Type B pancreatic cell (in vitro differentiated cells): ENCODE measurements around the gene LHX4. TPM values are rescaled to one million over a fixed set of nuclear protein-coding genes. Genes with fewer than 3 reads are reported as not detected.

Source experiments
- DNase-seq: peaks from one replicate; pipeline ENCODE4 v3.0.0; 2021; ENCODE audit warnings: mixed read lengths; ENCODE audit not compliant: unreplicated experiment; ENCODE audit errors: extremely low spot score
- H3K27ac Mint-ChIP-seq: 2 replicates; pipeline ENCODE4 v1.8.0; 2021; ENCODE audit warnings: mild to moderate bottlenecking, mixed read lengths
- H3K27me3 Mint-ChIP-seq: 2 replicates; pipeline ENCODE4 v1.8.0; 2021; ENCODE audit warnings: mixed read lengths
- H3K36me3 Mint-ChIP-seq: 2 replicates; pipeline ENCODE4 v1.8.0; 2021; ENCODE audit warnings: mixed read lengths
- H3K4me1 Mint-ChIP-seq: one replicate; pipeline ENCODE4 v1.8.0; 2021; ENCODE audit warnings: mixed read lengths; ENCODE audit not compliant: unreplicated experiment
- H3K4me3 Mint-ChIP-seq: 2 replicates; pipeline ENCODE4 v1.8.0; 2021; ENCODE audit warnings: mild to moderate bottlenecking, mixed read lengths
- H3K9me3 Mint-ChIP-seq: 2 replicates; pipeline ENCODE4 v1.8.0; 2021; ENCODE audit warnings: mixed read lengths
- CTCF ChIP-seq: fragments of 200-600 bp; sonication (generic); conservative IDR thresholded peaks from 2 replicates; pipeline ENCODE4 v1.5.0; 2021; ENCODE audit warnings: antibody characterized with exemption, mild to moderate bottlenecking
- total RNA-seq: library from RNA; stranded (reverse); gene quantifications from 2 replicates; pipeline ENCODE4 v1.2.1, GENCODE V29; 2021; ENCODE audit warnings: low replicate concordance

LHX4 gene
- total RNA-seq, 1 donor from 2014 or later = 0.22 TPM

- TF ChIP-seq CTCF = no peak
- H3K27ac Mint-ChIP-seq = no peak overlapping the region
These were observed 58.9 kb downstream of the LHX4 start for GRCh38 chr1:180288940-180289339.

GRCh38 chr1:180290265-180291001, 60.4 kb downstream of the LHX4 start:
- Mint-ChIP-seq H3K4me1 (peaks cover 8% of the 10 kb centered on the region), H3K27me3 (no peaks in the 10 kb centered on the region), H3K4me3 (no peak overlapping the region), H3K9me3 (no peaks in the 10 kb centered on the region), H3K36me3 (peaks cover 25% of the 10 kb centered on the region), H3K27ac (no peak overlapping the region)
- no peak for DNase-seq
- no peak for TF ChIP-seq CTCF

More at GRCh38 chr1:180288940-180289339, 58.9 kb downstream of the LHX4 start:
- peaks cover 29% of the 10 kb centered on the region for H3K36me3 Mint-ChIP-seq
- peaks cover 8% of the 10 kb centered on the region for H3K4me1 Mint-ChIP-seq
- H3K4me3 Mint-ChIP-seq = no peak overlapping the region
- no peak for DNase-seq
- H3K9me3 Mint-ChIP-seq = no peaks in the 10 kb centered on the region
- H3K27me3 Mint-ChIP-seq = no peaks in the 10 kb centered on the region

- Mint-ChIP-seq H3K36me3 (peaks cover 29% of the 10 kb centered on the region), H3K27me3 (no peaks in the 10 kb centered on the region), H3K4me1 (peaks cover 8% of the 10 kb centered on the region), H3K9me3 (no peaks in the 10 kb centered on the region), H3K4me3 (no peak overlapping the region), H3K27ac (no peak overlapping the region)
- TF ChIP-seq CTCF = no peak
- DNase-seq = no peak
These were observed 60.9 kb downstream of the LHX4 start for GRCh38 chr1:180291004-180291403.

GRCh38 chr1:180294711-180295110, 64.6 kb downstream of the LHX4 start:
- H3K4me1 Mint-ChIP-seq = no peaks in the 10 kb centered on the region
- TF ChIP-seq CTCF = no peak
- H3K27me3 Mint-ChIP-seq = no peaks in the 10 kb centered on the region
- H3K9me3 Mint-ChIP-seq = no peaks in the 10 kb centered on the region
- H3K27ac Mint-ChIP-seq = no peak overlapping the region
- H3K36me3 Mint-ChIP-seq = peaks cover 24% of the 10 kb centered on the region
- no peak overlapping the region for H3K4me3 Mint-ChIP-seq
- DNase-seq = no peak

- no peaks in the 10 kb centered on the region for H3K27me3 Mint-ChIP-seq
- no peak for DNase-seq
- no peak overlapping the region for H3K4me3 Mint-ChIP-seq
These were observed 65.9 kb downstream of the LHX4 start for GRCh38 chr1:180295999-180296398.

More at GRCh38 chr1:180295999-180296398, 65.9 kb downstream of the LHX4 start:
- Mint-ChIP-seq H3K27ac (no peak overlapping the region), H3K9me3 (no peaks in the 10 kb centered on the region), H3K4me1 (no peaks in the 10 kb centered on the region), H3K36me3 (peaks cover 16% of the 10 kb centered on the region)
- TF ChIP-seq CTCF = no peak
